K562 (cell line): ENCODE results near the gene S100A4.

Experiments used
- KAT7 ChIP-seq: sonication (generic); formaldehyde crosslinking; IDR thresholded peaks from 2 replicates; pipeline ENCODE4 v1.8.0; 2022; ENCODE audit warnings: missing genetic modification reagents, mild to moderate bottlenecking, borderline replicate concordance
- NBN ChIP-seq: fragments of 450-650 bp; IDR thresholded peaks from 2 replicates; pipeline ENCODE4 v1.6.1; 2016; ENCODE audit warnings: low read depth, mild to moderate bottlenecking
- NFRKB ChIP-seq: fragments of 450-650 bp; IDR thresholded peaks from 2 replicates; pipeline ENCODE4 v1.6.1; 2016; ENCODE audit warnings: low read depth
- POLR2A ChIP-seq: fragments of 450-650 bp; conservative IDR thresholded peaks from 2 replicates; pipeline ENCODE4 v1.6.1; 2016
- POLR2AphosphoS2 ChIP-seq: IDR thresholded peaks from 2 replicates; pipeline ENCODE4 v1.6.1; 2012; ENCODE audit warnings: low read length, improper control_type of control experiment
- SMARCA4 ChIP-seq: fragments of 450-650 bp; IDR thresholded peaks from 2 replicates; pipeline ENCODE4 v1.6.1; 2016
- SP1 ChIP-seq: sonication (generic); formaldehyde crosslinking; IDR thresholded peaks from 2 replicates; pipeline ENCODE4 v1.8.1; 2022; ENCODE audit warnings: mild to moderate bottlenecking, missing genetic modification reagents
- ZNF24 ChIP-seq: fragments of 450-650 bp; IDR thresholded peaks from 2 replicates; pipeline ENCODE4 v1.6.1; 2016
- ZNF696 ChIP-seq: fragments of 250-450 bp; sonication (Bioruptor Pico); conservative IDR thresholded peaks from 2 replicates; pipeline ENCODE4 v1.4.0; 2020; ENCODE audit warnings: mild to moderate bottlenecking, moderate library complexity
- TF ChIP-seq, protein P1 (sequence below), 2 experiments: fragments of 450-650 bp; formaldehyde crosslinking in 1 of 2; IDR thresholded peaks; 2 replicates each; pipeline versions ENCODE4 v1.4.0 to v1.6.1; 2014 to 2020; ENCODE audit warnings: mild to moderate bottlenecking in 2 of 2, borderline replicate concordance in 1 of 2, low read depth in 1 of 2
- TF ChIP-seq, protein P2 (sequence below), 2 experiments: fragments of 450-650 bp in 1 of 2; sonication (generic) in 1 of 2; formaldehyde crosslinking in 1 of 2; IDR thresholded peaks in 1 of 2; conservative IDR thresholded peaks in 1 of 2; 2 replicates each; pipeline versions ENCODE4 v1.6.1 to v1.8.1; 2016 to 2023; ENCODE audit warnings: mild to moderate bottlenecking in 2 of 2, moderate library complexity in 2 of 2, inconsistent platforms in 1 of 2, missing genetic modification reagents in 1 of 2
- TF ChIP-seq, protein P3 (sequence below), 3 experiments: IDR thresholded peaks in 2 of 3; conservative IDR thresholded peaks in 1 of 3; 2 replicates each; pipeline ENCODE4 v1.5.1; 2011 to 2012; ENCODE audit warnings: low read length in 3 of 3, mild to moderate bottlenecking in 3 of 3, control low read depth in 2 of 3, improper control_type of control experiment in 1 of 3, inconsistent platforms in 1 of 3, low read depth in 1 of 3, mixed read lengths in 1 of 3, moderate library complexity in 1 of 3; ENCODE audit not compliant: insufficient read depth in 2 of 3

DNA sequence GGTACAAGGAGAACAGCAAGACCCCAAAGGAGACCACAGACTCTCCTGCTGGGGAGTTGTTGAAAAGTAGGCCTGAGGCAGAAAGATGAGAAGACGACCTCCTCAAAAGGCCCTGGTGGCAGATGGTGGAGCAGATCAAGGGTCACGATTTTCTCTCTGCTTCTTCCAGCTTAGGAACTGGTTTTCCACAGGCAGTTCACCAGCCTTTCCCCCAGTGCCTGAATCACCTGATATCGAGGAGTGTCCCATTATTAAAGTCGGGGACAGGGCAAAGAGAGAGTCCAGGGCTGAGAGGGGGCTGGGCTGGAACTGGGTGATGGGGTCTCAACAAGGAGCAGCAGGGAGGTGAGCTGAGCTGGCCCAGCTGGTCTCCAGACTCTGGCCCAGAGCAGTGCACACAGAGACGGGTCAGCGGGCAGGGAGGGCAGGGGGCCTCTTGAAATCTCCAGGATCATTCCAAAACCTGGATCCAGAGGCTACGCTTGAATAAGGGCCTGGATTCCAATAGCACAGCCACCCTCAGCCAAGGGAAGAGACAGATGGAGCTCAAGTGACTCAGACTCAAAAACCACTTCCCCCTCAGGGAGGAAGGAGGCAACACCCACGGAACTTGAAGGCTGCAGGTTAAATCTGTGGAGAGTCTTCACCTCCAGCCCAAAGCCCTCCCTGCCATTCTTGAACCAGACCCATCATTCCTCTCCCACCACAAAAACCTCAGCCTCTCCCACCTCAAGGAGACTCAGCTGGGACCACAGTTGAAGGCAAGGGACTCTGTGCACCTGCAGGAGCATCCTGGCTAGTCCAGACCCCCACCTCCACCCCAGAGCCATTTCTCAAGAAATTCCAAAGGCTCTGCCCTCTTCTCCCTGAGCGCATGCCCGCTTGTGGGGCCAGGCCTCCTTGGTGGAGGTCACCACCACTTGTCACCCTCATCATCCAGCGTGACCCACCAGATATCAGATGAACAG is 4.9 kb downstream of the S100A4 start, which contains the start of gene S100A5:
- TF ChIP-seq NFRKB (no peak), POLR2AphosphoS2 (no peak), NBN (no peak), ZNF696 (CRISPR knock-in tag) (no peak), SMARCA4 (peak; percentile 39; the same call in 1 of the 2 replicates), POLR2A (no peak), ZNF24 (no peak), KAT7 (CRISPR knock-in tag) (no peak), SP1 (CRISPR knock-in tag) (no peak)
- TF ChIP-seq, protein P1, sequence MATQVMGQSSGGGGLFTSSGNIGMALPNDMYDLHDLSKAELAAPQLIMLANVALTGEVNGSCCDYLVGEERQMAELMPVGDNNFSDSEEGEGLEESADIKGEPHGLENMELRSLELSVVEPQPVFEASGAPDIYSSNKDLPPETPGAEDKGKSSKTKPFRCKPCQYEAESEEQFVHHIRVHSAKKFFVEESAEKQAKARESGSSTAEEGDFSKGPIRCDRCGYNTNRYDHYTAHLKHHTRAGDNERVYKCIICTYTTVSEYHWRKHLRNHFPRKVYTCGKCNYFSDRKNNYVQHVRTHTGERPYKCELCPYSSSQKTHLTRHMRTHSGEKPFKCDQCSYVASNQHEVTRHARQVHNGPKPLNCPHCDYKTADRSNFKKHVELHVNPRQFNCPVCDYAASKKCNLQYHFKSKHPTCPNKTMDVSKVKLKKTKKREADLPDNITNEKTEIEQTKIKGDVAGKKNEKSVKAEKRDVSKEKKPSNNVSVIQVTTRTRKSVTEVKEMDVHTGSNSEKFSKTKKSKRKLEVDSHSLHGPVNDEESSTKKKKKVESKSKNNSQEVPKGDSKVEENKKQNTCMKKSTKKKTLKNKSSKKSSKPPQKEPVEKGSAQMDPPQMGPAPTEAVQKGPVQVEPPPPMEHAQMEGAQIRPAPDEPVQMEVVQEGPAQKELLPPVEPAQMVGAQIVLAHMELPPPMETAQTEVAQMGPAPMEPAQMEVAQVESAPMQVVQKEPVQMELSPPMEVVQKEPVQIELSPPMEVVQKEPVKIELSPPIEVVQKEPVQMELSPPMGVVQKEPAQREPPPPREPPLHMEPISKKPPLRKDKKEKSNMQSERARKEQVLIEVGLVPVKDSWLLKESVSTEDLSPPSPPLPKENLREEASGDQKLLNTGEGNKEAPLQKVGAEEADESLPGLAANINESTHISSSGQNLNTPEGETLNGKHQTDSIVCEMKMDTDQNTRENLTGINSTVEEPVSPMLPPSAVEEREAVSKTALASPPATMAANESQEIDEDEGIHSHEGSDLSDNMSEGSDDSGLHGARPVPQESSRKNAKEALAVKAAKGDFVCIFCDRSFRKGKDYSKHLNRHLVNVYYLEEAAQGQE (IDR thresholded peaks at IDR 0.05; ENCODE audit: borderline replicate concordance) = no peak
- TF ChIP-seq, protein P1 (CRISPR knock-in tag; IDR thresholded peaks at IDR 0.05; ENCODE audit: low read depth) = no peak
- TF ChIP-seq, protein P2, sequence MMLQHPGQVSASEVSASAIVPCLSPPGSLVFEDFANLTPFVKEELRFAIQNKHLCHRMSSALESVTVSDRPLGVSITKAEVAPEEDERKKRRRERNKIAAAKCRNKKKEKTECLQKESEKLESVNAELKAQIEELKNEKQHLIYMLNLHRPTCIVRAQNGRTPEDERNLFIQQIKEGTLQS (IDR thresholded peaks at IDR 0.05) = 0 out of 2 replicates have a peak, but pooled peaks have one; percentile 24
- TF ChIP-seq, protein P2 (CRISPR knock-in tag; conservative IDR thresholded peaks at IDR 0.05) = no peak
- TF ChIP-seq, protein P3, sequence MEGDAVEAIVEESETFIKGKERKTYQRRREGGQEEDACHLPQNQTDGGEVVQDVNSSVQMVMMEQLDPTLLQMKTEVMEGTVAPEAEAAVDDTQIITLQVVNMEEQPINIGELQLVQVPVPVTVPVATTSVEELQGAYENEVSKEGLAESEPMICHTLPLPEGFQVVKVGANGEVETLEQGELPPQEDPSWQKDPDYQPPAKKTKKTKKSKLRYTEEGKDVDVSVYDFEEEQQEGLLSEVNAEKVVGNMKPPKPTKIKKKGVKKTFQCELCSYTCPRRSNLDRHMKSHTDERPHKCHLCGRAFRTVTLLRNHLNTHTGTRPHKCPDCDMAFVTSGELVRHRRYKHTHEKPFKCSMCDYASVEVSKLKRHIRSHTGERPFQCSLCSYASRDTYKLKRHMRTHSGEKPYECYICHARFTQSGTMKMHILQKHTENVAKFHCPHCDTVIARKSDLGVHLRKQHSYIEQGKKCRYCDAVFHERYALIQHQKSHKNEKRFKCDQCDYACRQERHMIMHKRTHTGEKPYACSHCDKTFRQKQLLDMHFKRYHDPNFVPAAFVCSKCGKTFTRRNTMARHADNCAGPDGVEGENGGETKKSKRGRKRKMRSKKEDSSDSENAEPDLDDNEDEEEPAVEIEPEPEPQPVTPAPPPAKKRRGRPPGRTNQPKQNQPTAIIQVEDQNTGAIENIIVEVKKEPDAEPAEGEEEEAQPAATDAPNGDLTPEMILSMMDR (IDR thresholded peaks at IDR 0.05 in 2 of 3, conservative IDR thresholded peaks at IDR 0.05 in 1 of 3; ENCODE audit: insufficient read depth in 2 of 3, low read depth in 1 of 3, low read length in 3 of 3) = no peak
